ENCODE results near the gene SLC25A46. TPM values are rescaled to one million over a fixed set of nuclear protein-coding genes. Genes with fewer than 3 reads are reported as not detected.
"Not testable (repeated sequence)": the region's sequence is repeated elsewhere in the genome, so short reads cannot be mapped to it uniquely, and the experiment has no call there.

The SLC25A46 gene
- polyA plus RNA-seq = 10 to 100 TPM; 29.0 to 52.2 (median 32.5) TPM

DNA sequence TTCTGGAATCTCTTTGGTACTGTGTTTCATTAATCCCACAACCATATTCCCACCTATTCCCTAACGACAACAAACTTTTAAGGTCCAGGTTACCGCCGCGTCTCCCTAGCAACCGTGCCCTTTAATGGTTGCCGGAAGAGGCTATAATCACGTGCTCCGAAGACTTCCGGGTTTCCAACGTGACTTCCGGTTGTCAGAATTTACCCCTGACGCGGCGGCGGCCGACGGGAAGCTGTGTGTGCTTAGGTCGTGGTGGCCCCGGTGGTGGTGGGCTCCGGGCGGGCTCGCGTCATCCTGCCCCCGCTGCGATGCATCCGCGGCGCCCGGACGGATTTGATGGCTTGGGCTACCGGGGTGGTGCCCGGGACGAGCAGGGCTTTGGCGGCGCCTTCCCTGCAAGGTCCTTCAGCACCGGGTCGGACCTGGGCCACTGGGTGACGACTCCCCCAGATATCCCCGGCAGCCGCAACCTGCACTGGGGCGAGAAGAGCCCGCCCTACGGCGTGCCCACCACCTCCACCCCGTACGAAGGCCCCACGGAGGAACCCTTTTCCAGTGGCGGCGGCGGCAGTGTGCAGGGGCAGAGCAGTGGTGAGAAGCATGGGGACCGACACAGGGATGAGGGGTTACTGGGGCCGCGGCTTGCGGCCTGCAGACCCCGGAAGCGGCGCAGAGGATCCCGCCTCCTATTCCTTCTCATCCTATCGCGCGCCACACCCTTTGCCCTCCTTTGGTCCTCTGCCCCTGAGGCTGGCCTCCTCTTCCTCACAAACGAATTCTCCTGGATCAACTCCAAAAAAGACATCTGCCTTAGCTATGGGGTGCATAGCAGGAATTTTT, at the start of gene SLC25A46:
TSS of gene SLC25A46 (plus strand) at position 196 of the 840 bp plus-strand sequence. CDS start at position 309, 113 bp downstream.
- H3K27me3 Mint-ChIP-seq (ENCODE audit: low read depth in 3 of 3) = peaks cover 15 to 19% (median 19%) of the 10 kb centered on the region in 3 donors
- H3K27ac Mint-ChIP-seq = peak within 1 kb of the TSS; percentile 96 to 100 (median 98)
- peak within 1 kb of the TSS; percentile 97 to 100 (median 99) for H3K4me3 Mint-ChIP-seq
- H3K36me3 Mint-ChIP-seq = peaks cover 0 to 4% (median 0%) of the 10 kb centered on the region in 3 donors
- peaks cover 27 to 52% of the 10 kb centered on the region in 2 donors for H3K4me1 Mint-ChIP-seq
- DNase-seq = peak; percentile 92 to 93 (median 92)
- peaks cover 0 to 1% (median 0%) of the 10 kb centered on the region in 6 donors for H3K9me3 Mint-ChIP-seq

DNA sequence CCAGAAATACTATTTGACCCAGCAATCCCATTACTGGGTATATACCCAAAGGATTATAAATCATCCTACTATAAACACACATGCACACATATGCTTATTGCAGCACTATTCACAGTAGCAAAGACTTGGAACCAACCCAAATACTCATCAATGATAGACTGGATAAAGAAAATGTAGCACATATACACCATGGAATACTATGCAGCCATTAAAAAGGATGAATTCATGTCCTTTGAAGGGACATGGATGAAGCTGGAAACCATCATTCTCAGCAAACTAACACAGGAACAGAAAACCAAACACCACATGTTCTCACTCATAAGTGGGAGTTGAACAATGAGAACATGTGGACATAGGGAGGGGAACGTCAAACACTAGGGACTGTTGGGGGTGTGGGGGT, 48.2 kb upstream of the SLC25A46 start:
- peaks cover 0 to 31% (median 8%) of the 10 kb centered on the region in 6 donors for H3K9me3 Mint-ChIP-seq
- H3K27me3 Mint-ChIP-seq (ENCODE audit: low read depth in 3 of 3); H3K36me3 Mint-ChIP-seq; H3K4me3 Mint-ChIP-seq; H3K27ac Mint-ChIP-seq; H3K4me1 Mint-ChIP-seq; DNase-seq: not testable (repeated sequence)

DNA sequence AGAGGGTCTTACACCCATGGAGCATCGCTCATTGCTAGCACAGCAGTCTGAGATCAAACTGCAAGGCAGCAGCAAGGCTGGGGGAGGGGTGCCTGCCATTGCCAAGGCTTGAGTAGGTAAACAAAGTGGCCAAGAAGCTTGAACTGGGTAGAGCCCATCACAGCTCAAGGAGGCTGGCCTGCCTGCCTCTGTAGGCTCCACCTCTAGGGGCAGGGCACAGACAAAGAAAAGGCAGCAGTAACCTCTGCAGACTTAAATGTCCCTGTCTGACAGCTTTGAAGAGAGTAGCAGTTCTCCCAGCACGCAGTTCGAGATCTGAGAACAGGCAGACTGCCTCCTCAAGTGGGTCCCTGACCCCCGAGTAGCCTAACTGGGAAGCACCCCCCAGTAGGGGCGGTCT, 46.1 kb upstream of the SLC25A46 start:
- H3K9me3 Mint-ChIP-seq = peaks cover 0 to 24% (median 7%) of the 10 kb centered on the region in 6 donors
- not testable (repeated sequence) for H3K36me3 Mint-ChIP-seq, H3K4me1 Mint-ChIP-seq

DNA sequence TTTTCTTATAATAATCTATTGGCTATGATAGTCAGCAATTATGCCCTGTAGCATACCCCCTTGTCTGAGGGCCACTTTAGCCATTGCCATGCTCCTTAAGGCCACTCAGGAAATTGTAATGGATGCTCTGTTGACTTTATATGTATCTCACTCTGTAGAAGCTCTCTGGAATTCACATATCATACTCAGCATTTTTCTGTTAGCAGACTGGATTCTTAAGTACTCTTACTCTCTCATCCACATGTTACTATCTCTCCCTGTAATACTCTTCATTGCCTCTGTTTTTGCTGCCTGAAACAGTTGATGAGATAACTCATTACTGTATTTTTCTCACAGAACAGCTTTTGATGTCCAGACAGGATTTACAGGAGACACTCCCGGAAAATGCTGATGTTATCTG, 36.5 kb upstream of the SLC25A46 start:
- Mint-ChIP-seq H3K36me3 (no peaks in the 10 kb centered on the region), H3K27ac (no peak overlapping the region), H3K4me1 (no peaks in the 10 kb centered on the region), H3K4me3 (no peak overlapping the region), H3K9me3 (peaks cover 0 to 12% (median 0%) of the 10 kb centered on the region in 6 donors), H3K27me3 (ENCODE audit: low read depth in 3 of 3) (peaks cover 0 to 3% (median 2%) of the 10 kb centered on the region in 3 donors)
- no peak for DNase-seq

More for the DNA sequence above, 46.1 kb upstream of the SLC25A46 start:
- H3K4me3 Mint-ChIP-seq; DNase-seq; H3K27me3 Mint-ChIP-seq (ENCODE audit: low read depth in 3 of 3); H3K27ac Mint-ChIP-seq: not testable (repeated sequence)

DNA sequence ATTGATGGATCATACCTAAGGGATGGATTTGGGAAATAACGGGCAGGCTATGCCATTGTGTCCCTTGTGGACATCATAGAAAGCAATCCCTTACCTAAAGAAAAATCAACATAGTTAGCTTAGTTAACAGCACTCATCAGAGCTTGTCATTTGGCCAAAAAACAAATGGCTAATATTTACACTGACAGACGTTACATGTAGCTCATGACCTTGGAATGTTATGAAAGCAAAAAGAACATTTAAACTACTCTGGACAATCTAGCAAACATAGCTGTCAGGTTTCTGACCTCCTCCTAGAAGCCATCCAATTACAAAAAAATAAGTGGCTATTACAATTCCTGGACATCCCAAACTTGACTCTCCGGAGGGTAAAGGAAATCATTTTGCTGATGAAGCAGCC, 36.1 kb upstream of the SLC25A46 start:
- Mint-ChIP-seq H3K9me3 (peaks cover 0 to 12% (median 0%) of the 10 kb centered on the region in 6 donors), H3K4me1 (no peaks in the 10 kb centered on the region), H3K27me3 (ENCODE audit: low read depth in 3 of 3) (peaks cover 0 to 3% (median 2%) of the 10 kb centered on the region in 3 donors), H3K36me3 (no peaks in the 10 kb centered on the region), H3K4me3 (no peak overlapping the region), H3K27ac (no peak overlapping the region)
- DNase-seq = no peak

DNA sequence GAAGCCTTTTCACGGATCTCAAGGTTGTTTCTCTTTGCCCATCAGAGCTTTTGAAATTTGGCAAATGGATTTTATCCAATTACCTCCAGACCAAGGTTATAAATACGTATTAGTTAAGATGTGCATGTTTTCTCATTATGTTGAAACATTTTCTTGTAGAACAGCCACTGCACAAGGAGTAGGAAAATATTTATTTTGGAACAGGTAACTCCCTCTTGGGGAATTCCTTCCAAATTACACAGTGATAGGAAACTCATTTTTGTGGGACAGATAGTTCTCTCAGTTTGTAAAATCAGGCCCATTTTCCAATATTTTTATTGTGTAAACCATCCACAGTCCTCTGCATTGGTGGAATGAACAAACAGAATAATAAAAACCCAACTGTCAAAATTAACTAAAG, 35.3 kb upstream of the SLC25A46 start:
- peaks cover 0 to 12% (median 0%) of the 10 kb centered on the region in 6 donors for H3K9me3 Mint-ChIP-seq
- H3K27me3 Mint-ChIP-seq (ENCODE audit: low read depth in 3 of 3) = peaks cover 0 to 3% (median 2%) of the 10 kb centered on the region in 3 donors
- no peak for DNase-seq
- H3K4me1 Mint-ChIP-seq = no peaks in the 10 kb centered on the region
- H3K36me3 Mint-ChIP-seq = no peaks in the 10 kb centered on the region
- no peak overlapping the region for H3K4me3 Mint-ChIP-seq
- no peak overlapping the region for H3K27ac Mint-ChIP-seq

DNA sequence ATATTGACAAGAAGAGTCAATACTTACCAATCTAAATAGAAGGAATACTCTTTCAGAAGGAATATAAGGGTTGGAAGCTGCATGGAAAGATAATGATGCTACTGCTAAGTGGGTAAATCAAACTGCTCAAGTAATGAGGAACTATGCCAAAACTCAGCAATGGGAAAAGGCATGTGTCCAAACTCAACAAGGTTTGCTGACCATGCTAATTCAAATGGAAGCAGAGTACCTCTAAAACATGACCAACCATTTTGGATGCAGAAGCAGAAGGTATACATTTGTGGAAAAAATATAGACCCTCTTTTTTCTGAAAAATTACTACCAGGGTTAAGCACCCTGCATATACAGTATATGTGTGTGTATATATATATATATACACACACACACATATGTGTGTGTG, 33.5 kb upstream of the SLC25A46 start:
- Mint-ChIP-seq H3K36me3 (no peaks in the 10 kb centered on the region), H3K27ac (no peak overlapping the region), H3K4me3 (no peak overlapping the region), H3K9me3 (peaks cover 0 to 14% (median 0%) of the 10 kb centered on the region in 6 donors), H3K4me1 (no peaks in the 10 kb centered on the region), H3K27me3 (ENCODE audit: low read depth in 3 of 3) (peaks cover 2 to 6% (median 3%) of the 10 kb centered on the region in 3 donors)
- DNase-seq = no peak

DNA sequence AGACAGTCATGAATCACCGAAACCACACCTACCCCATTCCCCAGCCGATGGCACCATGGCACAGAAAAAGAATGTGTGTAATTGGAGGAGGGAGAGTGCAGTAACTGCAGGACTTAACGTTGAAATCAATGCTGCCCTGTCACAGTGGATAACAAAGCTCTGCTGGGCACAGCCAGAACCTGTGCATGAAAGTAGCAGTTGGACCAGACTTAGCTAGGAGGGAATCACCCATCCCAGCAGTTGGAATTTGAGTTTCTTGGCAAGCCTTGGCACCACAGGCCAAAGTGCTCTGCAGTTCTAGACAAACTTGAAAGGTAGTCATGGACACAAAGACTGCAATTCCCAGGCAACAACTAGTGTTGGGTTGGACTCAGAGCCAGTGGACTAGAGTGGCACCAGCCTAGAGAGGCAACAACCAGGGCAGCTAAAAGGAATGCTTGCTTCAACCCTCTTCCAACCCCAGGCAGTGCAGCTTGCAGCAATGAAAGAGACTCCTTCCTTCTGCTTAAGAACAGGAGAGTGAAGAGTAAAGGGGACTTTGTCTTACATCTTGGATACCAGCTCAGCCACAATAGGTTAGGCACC, 31.5 kb upstream of the SLC25A46 start:
- H3K4me1 Mint-ChIP-seq = no peaks in the 10 kb centered on the region
- DNase-seq = no peak
- peaks cover 2 to 13% (median 8%) of the 10 kb centered on the region in 3 donors for H3K27me3 Mint-ChIP-seq (ENCODE audit: low read depth in 3 of 3)
- H3K4me3 Mint-ChIP-seq = no peak overlapping the region
- H3K9me3 Mint-ChIP-seq = peaks cover 0 to 15% (median 0%) of the 10 kb centered on the region in 6 donors
- H3K36me3 Mint-ChIP-seq = no peaks in the 10 kb centered on the region
- no peak overlapping the region for H3K27ac Mint-ChIP-seq

DNA sequence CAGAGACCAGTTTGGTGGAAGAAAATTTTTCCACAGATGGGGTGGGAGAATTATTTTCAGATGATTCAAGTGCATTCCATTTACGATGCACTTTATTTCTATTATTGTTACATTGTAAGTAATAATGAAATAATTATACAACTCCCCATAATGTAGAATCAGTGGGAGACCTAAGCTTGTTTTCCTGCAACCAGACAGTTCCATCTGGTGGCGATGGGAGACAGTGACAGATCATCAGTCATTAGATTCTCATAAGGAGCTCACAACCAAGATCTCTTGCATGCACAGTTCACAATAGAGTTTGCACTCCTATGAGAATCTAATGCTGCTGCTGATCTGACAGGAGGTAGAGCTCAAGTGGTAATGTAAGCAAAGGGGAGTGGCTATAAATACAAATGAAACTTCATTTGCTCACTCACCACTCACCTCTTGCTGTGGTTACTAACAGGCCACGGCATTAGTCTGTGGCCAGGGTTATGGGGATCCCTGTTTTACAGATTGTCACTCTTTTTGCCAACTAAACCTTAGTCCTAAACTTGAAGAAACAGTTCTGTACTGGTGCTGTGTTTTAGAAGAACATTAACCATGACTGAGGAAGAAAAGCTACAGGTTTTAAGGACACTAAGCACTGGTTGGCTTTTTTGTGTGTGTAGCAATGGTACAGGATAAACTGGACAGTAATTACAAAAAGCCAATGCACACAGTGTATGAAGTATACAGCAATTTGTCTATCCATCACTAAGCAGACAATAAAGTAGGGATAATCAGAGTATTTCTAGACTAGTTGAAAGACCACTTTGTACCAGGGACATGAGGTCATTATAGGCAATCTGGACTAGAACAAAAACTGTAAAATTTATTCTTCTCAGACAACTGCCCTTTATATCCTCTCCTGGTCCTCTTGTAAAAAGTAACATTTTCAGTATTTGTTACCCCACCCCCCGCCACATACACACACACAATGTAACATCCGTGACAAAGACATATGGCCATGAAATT, 22.3 kb upstream of the SLC25A46 start:
- no peak overlapping the region for H3K4me3 Mint-ChIP-seq
- peaks cover 2 to 8% (median 6%) of the 10 kb centered on the region in 3 donors for H3K27me3 Mint-ChIP-seq (ENCODE audit: low read depth in 3 of 3)
- no peak for DNase-seq
- peaks cover 0 to 2% (median 0%) of the 10 kb centered on the region in 6 donors for H3K9me3 Mint-ChIP-seq
- H3K4me1 Mint-ChIP-seq = no peaks in the 10 kb centered on the region
- no peaks in the 10 kb centered on the region for H3K36me3 Mint-ChIP-seq
- no peak overlapping the region for H3K27ac Mint-ChIP-seq

DNA sequence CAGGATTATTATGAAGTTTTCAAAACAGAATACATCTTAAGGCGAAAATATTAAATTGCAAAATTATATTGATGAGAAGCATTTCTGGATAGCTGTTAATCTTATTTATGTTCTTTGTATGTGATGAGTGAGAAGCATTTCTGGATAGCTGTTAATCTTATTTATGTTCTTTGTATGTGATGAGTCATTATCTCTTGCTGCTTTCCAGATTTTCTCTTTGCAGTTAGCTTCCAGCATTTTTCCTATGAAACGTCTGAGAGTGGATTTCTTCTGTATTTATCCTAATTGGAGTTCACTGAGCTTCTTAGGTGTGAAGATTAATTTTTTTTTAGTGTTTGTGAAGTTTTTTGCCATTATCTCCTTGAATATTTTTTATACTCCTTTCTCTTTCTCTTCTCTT, 20.5 kb upstream of the SLC25A46 start:
- no peaks in the 10 kb centered on the region for H3K4me1 Mint-ChIP-seq
- H3K9me3 Mint-ChIP-seq = peaks cover 0 to 2% (median 0%) of the 10 kb centered on the region in 6 donors
- H3K36me3 Mint-ChIP-seq = no peaks in the 10 kb centered on the region
- no peak for DNase-seq
- no peak overlapping the region for H3K4me3 Mint-ChIP-seq
- no peak overlapping the region for H3K27ac Mint-ChIP-seq
- H3K27me3 Mint-ChIP-seq (ENCODE audit: low read depth in 3 of 3) = peaks cover 2 to 6% (median 4%) of the 10 kb centered on the region in 3 donors

DNA sequence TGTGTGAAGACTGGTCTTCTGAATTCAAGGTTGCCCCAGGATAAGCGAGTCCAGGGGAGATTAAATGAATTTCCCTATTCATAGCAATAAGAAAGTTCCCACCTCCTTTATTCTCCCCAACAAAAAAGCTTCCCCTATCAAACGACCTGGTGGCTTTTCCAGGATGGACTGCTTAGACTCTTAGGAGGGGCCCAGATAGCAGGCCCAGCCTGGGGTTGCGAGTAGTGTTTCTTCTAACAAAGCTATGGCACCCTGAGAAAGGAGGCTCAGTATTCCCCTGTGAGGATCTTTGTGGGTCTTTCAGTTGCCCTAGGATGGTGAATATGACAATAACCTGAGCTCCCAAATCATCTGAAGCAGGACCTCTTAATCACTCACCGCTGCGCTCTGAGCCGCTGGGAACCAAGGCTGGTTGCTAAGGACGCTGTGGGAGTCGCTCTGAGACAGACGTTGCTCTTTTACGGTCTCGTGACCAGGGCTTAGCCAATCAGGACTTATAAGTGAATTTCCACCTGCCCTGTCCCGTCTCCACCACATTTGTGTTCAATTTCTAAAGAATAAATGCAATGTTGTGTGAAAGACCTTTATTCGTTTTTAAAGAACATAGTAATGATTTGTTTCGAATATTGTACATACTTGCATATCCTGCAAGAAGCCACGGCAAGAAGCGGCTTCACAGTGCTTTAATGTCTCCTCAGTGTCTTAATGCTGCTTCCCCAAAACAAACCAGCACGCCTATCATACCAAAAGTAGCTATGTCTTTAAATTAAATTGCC, 12.4 kb upstream of the SLC25A46 start, which contains the start of gene TMEM232:
TSS of gene TMEM232 (minus strand) at position 423 of the 776 bp plus-strand sequence. CDS start 59,319 bp downstream, outside the sequence.
- Mint-ChIP-seq H3K9me3 (no peaks in the 10 kb centered on the region), H3K27me3 (ENCODE audit: low read depth in 3 of 3) (peaks cover 0 to 2% (median 2%) of the 10 kb centered on the region in 3 donors), H3K36me3 (peaks cover 0 to 4% (median 0%) of the 10 kb centered on the region in 3 donors), H3K4me1 (peaks cover 0 to 8% of the 10 kb centered on the region in 2 donors), H3K27ac (peak within 1 kb of the TSS in 3 of 6 donors; percentile 23 to 87 (median 24)), H3K4me3 (peak within 1 kb of the TSS; percentile 82 to 95 (median 89))
- peak; percentile 62 to 74 (median 63) for DNase-seq

DNA sequence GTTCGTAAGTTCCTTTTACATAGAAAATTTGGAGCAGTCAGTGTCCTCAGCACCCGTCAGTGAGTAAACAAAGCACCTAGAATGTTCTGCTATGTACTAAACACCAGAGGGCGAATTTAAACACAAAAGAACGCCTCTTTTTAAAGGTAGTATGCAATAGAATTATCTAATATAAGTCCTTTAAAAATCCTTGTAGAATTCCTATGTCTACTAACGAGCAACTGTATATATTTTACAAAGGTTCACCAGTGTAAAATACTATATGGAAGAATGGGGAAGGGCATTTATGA, 11.8 kb upstream of the SLC25A46 start:
- peaks cover 0 to 8% of the 10 kb centered on the region in 2 donors for H3K4me1 Mint-ChIP-seq
- H3K27ac Mint-ChIP-seq = peak overlapping the region in 3 of 6 donors; percentile 23 to 87 (median 24)
- peaks cover 0 to 6% (median 0%) of the 10 kb centered on the region in 3 donors for H3K36me3 Mint-ChIP-seq
- no peak for DNase-seq
- H3K9me3 Mint-ChIP-seq = no peaks in the 10 kb centered on the region
- H3K27me3 Mint-ChIP-seq (ENCODE audit: low read depth in 3 of 3) = peaks cover 0 to 2% (median 2%) of the 10 kb centered on the region in 3 donors
- H3K4me3 Mint-ChIP-seq = peak overlapping the region; percentile 82 to 95 (median 89)

Measured in immature natural killer cell (primary cell).